GM12873 (cell line): ENCODE results near the gene BICRAL.

ENCODE experiments used
- TF ChIP-seq, protein P1 (sequence below): IDR thresholded peaks from 2 replicates; pipeline ENCODE4 v1.5.1; 2012; ENCODE audit warnings: low read depth, mild to moderate bottlenecking, moderate library complexity, low read length, control low read depth; ENCODE audit not compliant: insufficient read depth; ENCODE audit errors: missing control alignments

The BICRAL gene

DNA sequence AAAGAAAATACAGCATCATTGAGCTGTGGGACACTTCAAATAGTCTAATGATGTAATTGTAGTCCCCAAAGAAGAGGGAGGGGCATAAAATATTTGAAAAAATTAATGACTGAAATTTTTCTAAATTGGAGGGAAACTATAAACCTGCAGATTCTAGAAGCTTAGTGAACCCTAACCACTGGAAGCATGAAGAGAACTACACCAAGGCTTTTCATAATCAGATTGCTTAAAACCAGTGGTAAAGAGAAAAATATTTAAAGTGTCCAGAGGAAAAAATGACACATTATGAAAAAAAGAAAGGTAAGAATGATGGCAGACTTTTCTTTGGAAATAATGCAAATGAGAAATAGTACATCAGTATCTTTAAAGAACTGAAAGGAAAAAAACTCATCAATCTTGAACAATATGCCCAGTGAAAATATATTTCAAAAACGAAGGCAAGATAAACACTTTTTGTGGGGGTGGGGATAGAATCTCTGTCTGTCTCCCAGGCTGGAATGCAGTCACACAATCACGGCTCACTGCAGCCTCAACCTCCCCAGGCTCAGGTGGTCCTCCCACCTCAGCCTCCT lies 31.3 kb downstream of the BICRAL start:
- TF ChIP-seq, protein P1, sequence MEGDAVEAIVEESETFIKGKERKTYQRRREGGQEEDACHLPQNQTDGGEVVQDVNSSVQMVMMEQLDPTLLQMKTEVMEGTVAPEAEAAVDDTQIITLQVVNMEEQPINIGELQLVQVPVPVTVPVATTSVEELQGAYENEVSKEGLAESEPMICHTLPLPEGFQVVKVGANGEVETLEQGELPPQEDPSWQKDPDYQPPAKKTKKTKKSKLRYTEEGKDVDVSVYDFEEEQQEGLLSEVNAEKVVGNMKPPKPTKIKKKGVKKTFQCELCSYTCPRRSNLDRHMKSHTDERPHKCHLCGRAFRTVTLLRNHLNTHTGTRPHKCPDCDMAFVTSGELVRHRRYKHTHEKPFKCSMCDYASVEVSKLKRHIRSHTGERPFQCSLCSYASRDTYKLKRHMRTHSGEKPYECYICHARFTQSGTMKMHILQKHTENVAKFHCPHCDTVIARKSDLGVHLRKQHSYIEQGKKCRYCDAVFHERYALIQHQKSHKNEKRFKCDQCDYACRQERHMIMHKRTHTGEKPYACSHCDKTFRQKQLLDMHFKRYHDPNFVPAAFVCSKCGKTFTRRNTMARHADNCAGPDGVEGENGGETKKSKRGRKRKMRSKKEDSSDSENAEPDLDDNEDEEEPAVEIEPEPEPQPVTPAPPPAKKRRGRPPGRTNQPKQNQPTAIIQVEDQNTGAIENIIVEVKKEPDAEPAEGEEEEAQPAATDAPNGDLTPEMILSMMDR: no peak

DNA sequence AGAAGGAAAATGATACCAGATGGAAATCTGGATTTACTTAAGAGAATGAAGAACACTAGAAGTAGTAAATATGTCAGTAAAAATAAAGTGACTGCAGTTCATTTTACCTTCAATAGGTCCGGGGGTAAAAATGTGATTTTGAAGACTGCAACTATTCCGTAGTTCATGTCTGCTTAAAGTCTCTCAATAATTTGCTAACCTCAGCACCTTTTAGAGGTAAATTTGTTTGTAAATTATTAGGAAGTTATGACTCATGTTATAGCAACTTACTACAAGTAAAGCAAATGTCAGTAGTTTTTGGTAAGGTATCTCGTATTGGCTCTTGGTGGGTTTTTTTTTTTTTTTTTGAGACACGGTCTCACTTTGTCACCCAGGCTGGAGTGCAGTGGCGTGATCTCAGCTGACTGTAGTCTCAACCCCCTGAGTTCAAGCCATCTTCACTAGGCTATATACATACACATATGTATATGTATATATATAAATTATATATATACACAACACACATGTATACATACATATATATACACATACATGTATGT lies 32.1 kb downstream of the BICRAL start:
- TF ChIP-seq, protein P1: no peak

DNA sequence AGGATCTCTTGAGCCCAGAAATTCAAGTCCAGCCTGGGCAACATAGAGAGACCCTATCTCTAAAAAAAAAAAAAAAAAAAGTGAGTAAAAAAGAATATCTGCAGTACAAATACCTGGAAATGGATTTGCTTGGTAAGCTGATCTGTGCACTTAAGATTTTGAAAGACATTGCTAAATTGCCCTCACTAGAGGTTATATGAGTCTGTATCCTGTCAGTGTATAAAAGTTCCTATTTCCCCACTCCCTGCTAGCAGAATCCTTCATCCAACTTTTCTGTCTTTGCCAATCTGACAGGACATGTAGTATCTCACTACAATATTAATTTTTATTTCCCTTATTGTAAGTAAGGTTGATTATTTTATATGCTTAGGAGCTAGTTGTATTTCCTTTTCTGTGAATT lies 36.1 kb downstream of the BICRAL start:
- TF ChIP-seq, protein P1: no peak

DNA sequence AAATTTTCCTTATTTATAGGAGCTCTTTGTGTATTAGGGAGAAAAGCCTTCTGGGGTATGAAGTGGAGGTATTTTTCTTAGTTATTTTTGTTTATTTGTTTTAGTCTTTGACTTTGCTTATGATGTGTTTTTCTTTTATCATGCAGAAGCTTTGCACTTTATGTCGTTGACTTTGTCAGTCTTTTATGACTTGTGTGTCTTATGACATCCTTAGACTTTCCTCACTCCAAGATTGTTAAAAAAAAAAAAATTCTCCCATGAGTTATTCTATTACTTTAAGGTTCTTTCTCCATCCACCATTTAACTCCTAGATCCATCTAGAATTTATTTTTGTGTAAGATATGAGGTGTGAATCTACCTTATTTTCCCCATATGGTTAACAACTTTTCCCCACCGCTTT lies 36.6 kb downstream of the BICRAL start:
- TF ChIP-seq, protein P1: no peak

DNA sequence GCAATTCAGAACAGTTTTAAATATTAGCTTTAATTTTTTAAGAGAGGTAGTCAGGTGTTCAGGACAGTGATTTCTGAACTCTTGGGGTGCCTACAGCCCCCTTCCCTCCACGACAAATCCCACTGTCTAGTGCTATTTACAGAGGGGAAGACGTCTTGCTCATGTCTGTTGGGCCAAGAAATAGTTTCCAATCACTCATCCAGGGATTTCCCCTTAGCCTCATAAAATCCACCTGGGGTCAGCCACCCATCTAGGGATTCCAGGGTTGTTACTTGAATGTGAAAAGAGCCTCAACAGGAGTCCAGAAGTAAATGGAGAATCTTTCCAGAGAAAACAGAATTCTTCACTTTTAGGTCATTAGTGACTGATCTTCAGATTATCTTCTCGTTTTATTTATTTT lies 37.0 kb downstream of the BICRAL start:
- TF ChIP-seq, protein P1: no peak

DNA sequence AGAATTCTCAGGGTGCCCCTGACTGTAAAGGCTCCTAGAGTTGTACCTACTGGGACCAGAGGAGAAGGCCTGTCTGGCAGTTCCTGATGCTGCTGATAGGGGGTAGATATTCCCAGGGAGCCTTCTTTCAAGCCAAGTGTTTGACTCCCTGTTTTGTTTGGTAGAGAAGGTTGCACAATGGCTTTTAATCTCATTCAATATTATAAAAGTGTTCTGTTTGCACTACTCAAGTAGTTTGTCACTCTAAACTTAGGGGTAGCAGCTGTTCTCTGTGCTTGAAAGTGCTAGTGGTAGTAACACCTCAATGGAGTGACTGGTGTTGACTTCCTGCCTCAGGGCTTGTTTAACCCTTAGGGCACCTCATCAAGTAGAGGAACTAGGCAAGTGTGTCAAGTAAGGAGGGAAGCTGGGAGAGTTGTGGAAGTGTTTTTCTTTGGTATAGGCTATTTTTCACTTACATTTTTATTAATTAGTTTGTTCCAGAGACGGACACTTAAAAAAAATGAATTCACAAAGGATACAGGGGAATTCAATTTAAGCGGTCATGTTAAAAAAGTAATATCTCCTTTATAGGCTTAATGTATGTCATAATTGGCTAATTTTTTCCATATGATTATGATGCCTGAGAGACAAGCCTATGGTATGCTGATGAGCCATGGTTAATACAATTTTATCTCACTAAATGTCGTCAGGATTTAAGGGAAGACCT lies 38.1 kb downstream of the BICRAL start:
- TF ChIP-seq, protein P1: peak; percentile 38

DNA sequence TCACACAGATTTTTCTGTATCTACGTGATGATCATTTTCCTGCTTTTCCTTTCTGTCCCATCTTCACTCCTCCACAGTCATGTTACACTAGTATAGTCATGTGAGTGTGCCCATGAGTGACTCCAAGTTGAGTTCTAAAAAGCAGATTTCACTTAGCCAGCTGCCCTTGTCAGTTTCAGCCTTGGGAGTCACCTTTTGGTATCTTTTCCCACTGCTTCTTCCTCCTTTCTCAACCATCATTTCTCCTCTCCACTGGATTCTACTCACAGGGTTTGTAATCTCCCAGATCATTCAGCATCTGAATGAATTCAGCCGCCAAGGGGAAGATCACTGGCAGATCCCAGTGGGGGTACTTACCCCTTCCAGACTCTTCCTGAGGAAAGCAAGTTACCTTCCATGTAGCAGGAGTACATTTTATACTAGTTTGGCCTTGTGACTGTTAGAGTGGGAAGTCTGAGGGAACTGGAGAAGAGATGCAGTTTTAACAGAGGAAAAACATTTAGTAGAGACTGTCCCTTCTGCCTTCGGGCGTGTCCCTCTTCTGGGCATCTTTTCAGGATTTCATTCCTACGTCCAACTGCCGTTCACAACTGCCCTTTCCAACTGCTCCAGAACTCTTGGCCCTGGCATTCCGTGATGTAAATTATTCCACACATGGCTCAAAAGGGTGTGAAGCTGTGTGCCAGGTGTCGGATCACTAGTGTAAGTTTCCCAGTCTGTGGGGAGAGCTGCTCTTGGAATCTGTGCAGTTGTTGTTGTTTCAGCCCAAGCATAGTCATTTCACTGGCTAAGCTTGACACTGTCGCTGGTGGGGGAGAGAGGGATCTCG lies 38.9 kb downstream of the BICRAL start:
- TF ChIP-seq, protein P1: no peak
